ENCODE measurements around the gene SLC46A3.

GRCh38 chr13:28717170-28717569 is 1.6 kb downstream of the SLC46A3 start:
- TF ChIP-seq CTCF (IDR thresholded peaks at IDR 0.05; ENCODE audit: insufficient read depth, low read depth, low read length) (no peak), EZH2 (IDR thresholded peaks at IDR 0.05; ENCODE audit: insufficient read depth, low read length) (no peak)
